GM19351 (cell line): ENCODE measurements around the gene CCDC116.
"Not testable (repeated sequence)": the region's sequence is repeated elsewhere in the genome, so short reads cannot be mapped to it uniquely, and the experiment has no call there.

Experiments used
- ATAC-seq: cut with Tn5 transposase; IDR thresholded peaks from one replicate; pipeline ENCODE4 v1.9.1; 2021; ENCODE audit warnings: mild to moderate bottlenecking, moderate library complexity; ENCODE audit not compliant: unreplicated experiment

CCDC116 gene

GRCh38 chr22:21651521-21652009 is 19.0 kb downstream of the CCDC116 start:
- peak; percentile 16 for ATAC-seq

- ATAC-seq, result peak; percentile 87
Observed at GRCh38 chr22:21652010-21652546, 19.5 kb downstream of the CCDC116 start.

DNA sequence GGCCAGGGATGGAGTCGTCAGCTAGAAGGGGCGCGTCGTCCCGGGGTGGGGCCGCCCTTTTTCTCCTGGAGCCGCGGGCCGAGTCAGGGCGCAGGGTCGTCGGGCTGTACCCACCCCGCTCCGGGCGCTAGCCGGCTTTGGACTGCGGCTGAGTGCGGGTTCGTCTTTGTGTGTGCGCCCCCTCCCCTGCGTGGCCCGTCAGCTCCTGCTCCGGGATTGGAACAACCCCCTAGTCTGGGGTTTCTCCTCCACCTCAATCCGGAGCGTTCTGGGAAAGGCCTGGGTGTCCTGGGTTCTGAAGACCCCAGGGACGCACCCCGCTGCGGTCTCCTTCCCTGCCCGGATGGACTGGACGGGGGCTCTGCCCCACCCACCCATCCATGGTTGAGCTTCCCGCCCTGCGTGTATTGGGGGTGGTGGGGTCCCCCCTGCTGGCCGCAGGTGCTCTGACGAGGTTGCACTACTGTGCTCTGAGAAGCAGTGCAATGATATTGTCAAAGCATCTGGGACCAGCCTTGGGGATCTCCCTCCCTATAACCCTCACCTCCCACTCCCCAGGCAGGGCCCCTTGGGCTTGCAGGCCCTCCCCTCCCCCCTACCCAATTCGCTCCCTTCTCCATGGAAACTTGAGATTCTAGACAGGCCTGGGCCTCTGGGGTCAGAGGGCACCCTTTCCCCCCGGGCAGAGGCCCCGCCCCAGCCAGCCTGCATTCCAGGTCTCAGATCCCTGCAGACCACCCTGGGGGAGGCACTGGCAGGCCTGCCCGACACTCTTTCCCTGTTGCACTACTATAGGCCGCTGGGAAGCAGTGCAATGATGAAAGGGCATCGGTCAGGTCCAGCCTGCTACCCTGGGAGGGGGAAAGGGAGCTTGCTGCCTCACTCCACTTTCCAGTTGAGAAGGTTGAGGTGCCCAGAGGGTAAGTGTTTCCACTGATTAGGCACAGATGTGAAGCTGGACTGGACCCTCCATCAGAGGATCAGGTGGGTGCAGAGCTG is 20.3 kb downstream of the CCDC116 start:
- ATAC-seq, result peak; percentile 10

DNA sequence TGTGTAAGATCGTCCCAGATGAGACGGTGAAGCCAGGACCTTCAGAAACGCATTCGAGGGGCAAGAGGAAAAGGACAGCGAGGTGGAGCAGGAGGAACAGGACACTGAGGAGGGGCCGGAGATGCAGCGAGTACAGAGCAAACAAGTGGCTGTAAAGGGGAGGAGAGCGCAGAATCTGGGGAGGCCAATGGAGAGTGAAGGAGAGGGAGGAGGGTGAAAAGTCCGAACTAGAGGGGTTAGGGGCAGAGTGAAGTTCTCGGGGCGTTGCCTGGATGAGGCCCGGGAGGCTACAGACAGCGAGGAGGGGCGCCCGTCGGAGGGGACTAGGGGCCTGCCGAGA is 24.4 kb downstream of the CCDC116 start:
- ATAC-seq, result no peak

DNA sequence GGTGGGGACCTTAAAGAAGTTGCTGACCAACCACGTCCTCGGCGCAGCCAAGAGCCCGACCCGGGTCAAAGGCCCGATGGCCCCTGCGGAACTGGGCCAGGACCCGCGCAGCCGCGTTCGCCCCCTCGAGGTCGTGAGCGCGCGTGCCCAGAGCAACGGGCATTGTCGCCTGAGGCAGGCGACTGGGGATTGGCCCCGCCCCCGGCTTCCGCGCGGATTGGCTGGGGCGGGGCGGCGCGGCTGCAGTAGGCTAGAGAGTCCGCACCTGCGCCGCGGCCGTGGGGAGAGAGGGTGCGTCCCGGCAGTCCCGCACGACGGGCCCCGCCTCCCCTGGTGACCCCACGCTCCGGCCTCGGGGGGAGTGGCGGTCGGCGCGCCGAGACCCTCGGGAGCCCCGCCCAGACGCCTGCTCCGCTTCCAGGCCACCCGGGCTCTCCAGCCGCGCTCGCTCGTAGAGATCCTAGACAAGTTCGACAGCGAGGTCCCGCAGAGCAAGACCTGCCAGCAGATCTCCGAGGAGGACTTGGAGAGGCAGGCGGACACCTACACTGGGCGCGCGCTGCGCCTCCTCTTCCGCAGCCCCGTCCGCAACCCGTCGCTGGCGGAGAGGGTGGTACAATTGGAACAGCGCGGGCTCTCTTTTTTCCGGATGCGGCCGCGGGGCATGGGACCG is 24.9 kb downstream of the CCDC116 start:
- no peak for ATAC-seq

DNA sequence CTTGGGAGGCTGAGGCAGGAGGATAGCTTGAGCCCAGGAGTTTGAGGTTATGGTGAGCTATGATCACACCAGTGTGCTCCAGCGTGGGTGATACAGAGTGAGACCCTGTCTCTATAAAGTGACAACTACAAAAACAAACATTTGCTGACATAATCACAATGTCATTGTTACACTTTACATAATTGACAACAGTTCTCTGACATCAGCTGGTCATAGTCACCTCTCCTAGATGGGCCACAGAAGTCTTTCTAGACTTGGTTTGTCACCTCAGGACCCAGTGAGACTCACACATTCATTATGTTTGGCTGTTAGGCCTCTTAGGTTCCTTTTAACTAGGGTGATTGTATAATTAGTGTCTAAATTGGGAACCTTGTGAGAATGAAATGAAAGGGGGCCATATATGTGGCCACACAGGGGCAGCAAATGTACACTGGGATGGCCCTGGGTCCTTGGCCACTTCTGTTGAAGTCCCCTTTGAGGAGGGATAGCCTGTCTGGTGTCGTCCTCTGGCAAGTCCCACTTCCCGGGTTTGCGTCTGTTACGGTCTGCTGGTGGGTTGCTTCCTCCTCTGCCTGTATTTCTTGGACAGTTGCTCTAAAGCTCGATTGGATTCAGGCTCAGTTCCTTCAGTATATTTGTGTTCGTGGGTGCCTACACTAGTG is 27.4 kb downstream of the CCDC116 start:
- no peak for ATAC-seq

GRCh38 chr22:21660904-21661303 is 28.3 kb downstream of the CCDC116 start:
- ATAC-seq, result no peak

DNA sequence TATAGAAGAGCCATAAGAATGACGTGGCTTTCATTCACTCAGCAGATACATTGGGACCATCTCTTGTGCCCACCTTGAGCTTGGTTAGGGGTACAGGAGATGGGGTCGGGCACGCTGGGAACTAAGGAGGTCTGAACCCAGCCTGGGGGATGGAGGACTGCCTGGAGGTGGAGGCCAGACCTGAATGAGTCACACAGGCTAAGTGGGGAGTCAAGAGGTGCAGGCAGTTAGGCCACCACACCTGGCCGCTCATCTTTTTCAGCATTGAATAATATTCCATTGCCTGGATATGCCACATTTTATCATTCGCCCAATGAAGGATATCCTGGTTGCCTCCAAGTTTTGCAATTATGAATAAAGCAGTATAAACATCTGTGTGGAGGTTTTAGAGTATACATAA is 29.4 kb downstream of the CCDC116 start:
- no peak for ATAC-seq

GRCh38 chr22:21663738-21664137 is 31.2 kb downstream of the CCDC116 start:
- ATAC-seq, result no peak

- no peak for ATAC-seq
Observed at GRCh38 chr22:21665047-21665851, 32.7 kb downstream of the CCDC116 start.

GRCh38 chr22:21666786-21667185 is 34.2 kb downstream of the CCDC116 start:
- no peak for ATAC-seq

GRCh38 chr22:21669026-21669425 is 36.5 kb downstream of the CCDC116 start:
- no peak for ATAC-seq

- ATAC-seq, result no peak
Observed at GRCh38 chr22:21672107-21672629, 39.6 kb downstream of the CCDC116 start.

DNA sequence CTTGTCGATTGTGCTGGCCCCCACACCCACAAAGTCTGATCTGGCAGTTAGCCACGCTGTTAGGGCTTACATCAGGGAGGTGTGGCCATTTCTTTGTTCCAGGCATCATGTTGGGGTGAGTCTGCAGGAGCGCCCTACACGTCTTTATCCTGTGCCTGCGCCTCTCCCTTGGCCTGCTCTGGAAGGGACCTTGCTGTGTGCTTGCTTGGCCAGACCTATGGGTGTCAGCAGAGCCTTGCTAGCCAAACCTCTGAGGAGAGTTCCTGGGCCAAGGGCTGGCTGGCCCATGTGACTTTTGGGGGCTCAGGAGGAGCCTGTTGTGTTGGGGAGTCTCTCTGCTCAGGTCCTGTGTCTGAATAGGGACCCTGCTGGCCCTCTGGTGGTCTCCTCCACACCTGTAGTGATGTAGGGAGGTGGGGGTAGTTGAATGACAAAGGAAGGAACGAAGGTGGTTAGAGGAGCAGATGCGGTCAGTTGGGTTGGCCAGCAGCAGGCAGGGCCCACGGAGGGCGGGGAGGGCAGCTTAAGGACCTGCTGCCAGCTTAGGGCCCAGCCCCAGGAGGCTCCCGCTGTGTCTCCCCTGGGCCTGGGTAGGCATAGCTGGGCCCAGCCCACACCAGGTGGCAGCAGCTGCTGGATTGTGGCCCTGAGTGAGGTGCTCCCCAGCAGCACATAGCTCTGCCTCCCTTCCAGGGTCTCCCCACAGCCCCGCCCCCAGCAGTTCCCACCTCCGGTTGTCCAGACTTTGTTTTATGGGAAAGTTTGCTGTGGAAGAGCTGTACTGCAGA is 41.2 kb downstream of the CCDC116 start:
- no peak for ATAC-seq

GRCh38 chr22:21674638-21675245 is 42.2 kb downstream of the CCDC116 start:
- no peak for ATAC-seq

- ATAC-seq, result no peak
Observed at GRCh38 chr22:21677606-21678443, 45.3 kb downstream of the CCDC116 start.

- not testable (repeated sequence) for ATAC-seq
Observed at GRCh38 chr22:21678842-21679241, 46.3 kb downstream of the CCDC116 start.

DNA sequence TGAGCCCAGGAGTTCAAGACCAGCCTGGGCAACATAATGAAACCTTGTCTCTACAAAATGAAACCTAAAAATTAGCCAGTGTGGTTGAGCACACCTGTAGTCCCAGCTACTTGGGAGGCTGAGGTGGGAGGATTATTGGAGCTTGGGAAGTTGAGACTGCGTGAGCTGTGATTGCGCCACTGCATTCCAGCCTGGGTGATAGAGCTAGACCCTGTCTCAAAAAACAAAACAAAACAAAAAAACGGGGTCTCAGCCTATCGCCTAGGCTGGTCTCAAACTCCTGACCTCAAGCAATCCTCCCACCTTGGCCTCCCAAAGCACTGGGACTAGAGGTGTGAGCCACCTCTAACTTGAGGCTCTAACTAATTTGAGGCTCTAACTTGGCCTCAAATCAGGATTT is 46.8 kb downstream of the CCDC116 start:
- no peak for ATAC-seq
